GM19023 (cell line): Measurements from ENCODE around the gene OR13A1.
"Not testable (repeated sequence)": the region's sequence is repeated elsewhere in the genome, so short reads cannot be mapped to it uniquely, and the experiment has no call there.

Experiments used
- ATAC-seq: cut with Tn5 transposase; IDR thresholded peaks from one replicate; pipeline ENCODE4 v1.9.1; 2021; ENCODE audit warnings: mild to moderate bottlenecking, moderate library complexity; ENCODE audit not compliant: unreplicated experiment

The OR13A1 gene

GRCh38 chr10:45315508-45315907 is at the start of gene OR13A1:
Gene OR13A1 (minus strand): TSS chr10:45315608. CDS start chr10:45304422, 11,186 bp downstream.
- ATAC-seq = no peak

- not testable (repeated sequence) for ATAC-seq
Observed at GRCh38 chr10:45361983-45362799, 46.8 kb upstream of the OR13A1 start.

GRCh38 chr10:45358961-45359360 is 43.6 kb upstream of the OR13A1 start:
- ATAC-seq = not testable (repeated sequence)

- no peak for ATAC-seq
Observed at GRCh38 chr10:45355494-45355893, 40.1 kb upstream of the OR13A1 start.

GRCh38 chr10:45354261-45354660 is 38.9 kb upstream of the OR13A1 start:
- peak; percentile 49 for ATAC-seq

- ATAC-seq = peak; percentile 50
Observed at GRCh38 chr10:45353186-45353585, 37.8 kb upstream of the OR13A1 start.

- not testable (repeated sequence) for ATAC-seq
Observed at GRCh38 chr10:45348196-45348765, 32.9 kb upstream of the OR13A1 start.

- ATAC-seq = not testable (repeated sequence)
Observed at GRCh38 chr10:45347464-45347863, 32.1 kb upstream of the OR13A1 start.

- not testable (repeated sequence) for ATAC-seq
Observed at GRCh38 chr10:45346652-45347335, 31.4 kb upstream of the OR13A1 start.

- ATAC-seq = not testable (repeated sequence)
Observed at GRCh38 chr10:45340420-45340819, 25.0 kb upstream of the OR13A1 start.

- ATAC-seq = no peak
Observed at GRCh38 chr10:45339894-45340293, 24.5 kb upstream of the OR13A1 start.

GRCh38 chr10:45331824-45332223 is 16.4 kb upstream of the OR13A1 start:
- not testable (repeated sequence) for ATAC-seq

- not testable (repeated sequence) for ATAC-seq
Observed at GRCh38 chr10:45326864-45327263, 11.5 kb upstream of the OR13A1 start.

- ATAC-seq = no peak
Observed at GRCh38 chr10:45325116-45325515, 9.7 kb upstream of the OR13A1 start.

GRCh38 chr10:45319702-45320101 is 4.3 kb upstream of the OR13A1 start:
- ATAC-seq = no peak

- no peak for ATAC-seq
Observed at GRCh38 chr10:45313264-45313873, 2.0 kb downstream of the OR13A1 start.

GRCh38 chr10:45308707-45309106 is 6.7 kb downstream of the OR13A1 start:
- ATAC-seq = peak; percentile 48

GRCh38 chr10:45302573-45302972 is 12.8 kb downstream of the OR13A1 start:
- ATAC-seq = no peak

- ATAC-seq = not testable (repeated sequence)
Observed at GRCh38 chr10:45298341-45298955, 17.0 kb downstream of the OR13A1 start.

- ATAC-seq = no peak
Observed at GRCh38 chr10:45294681-45295080, 20.7 kb downstream of the OR13A1 start.

GRCh38 chr10:45286980-45287379 is 28.4 kb downstream of the OR13A1 start:
- ATAC-seq = no peak
